GM23338 (cell line): ENCODE data around the gene NHLH2. TPM values are rescaled to one million over a fixed set of nuclear protein-coding genes. Genes with fewer than 3 reads are reported as not detected.

Source experiments
- ATAC-seq: fragments of 200-7000 bp; cut with Tn5 transposase; 3 replicates; pipeline ENCODE4 v1.9.1; 2020
- DNase-seq: peaks from one replicate; pipeline ENCODE4 v3.0.0-alpha.2; 2015; ENCODE audit warnings: low spot score
- H2AFZ ChIP-seq: fragments of 200-600 bp; sonication (generic); 2 replicates; pipeline ENCODE4 v1.8.0; 2016; ENCODE audit warnings: antibody characterized with exemption, mild to moderate bottlenecking, moderate library complexity
- H3F3A ChIP-seq: fragments of 200-600 bp; sonication (generic); replicated peaks from 2 replicates; pipeline ENCODE4 v1.8.0; 2017; ENCODE audit warnings: antibody characterized with exemption, mixed run types, low read depth
- H3K27ac ChIP-seq: fragments of 200-600 bp; sonication (generic); 2 replicates; pipeline ENCODE4 v1.6.1; 2016; ENCODE audit warnings: low read depth
- H3K27me3 ChIP-seq: fragments of 200-600 bp; sonication (generic); 2 replicates; pipeline ENCODE4 v1.8.0; 2016; ENCODE audit warnings: mild to moderate bottlenecking, mixed run types, moderate library complexity; ENCODE audit not compliant: insufficient read depth
- H3K36me3 ChIP-seq: fragments of 200-600 bp; sonication (generic); 2 replicates; pipeline ENCODE4 v1.8.0; 2016; ENCODE audit warnings: mild to moderate bottlenecking; ENCODE audit not compliant: insufficient read depth
- H3K4me1 ChIP-seq: fragments of 200-600 bp; sonication (generic); 2 replicates; pipeline ENCODE4 v1.8.0; 2016; ENCODE audit warnings: mild to moderate bottlenecking, moderate library complexity; ENCODE audit not compliant: insufficient read depth
- H3K4me2 ChIP-seq: fragments of 200-600 bp; sonication (generic); 2 replicates; pipeline ENCODE4 v1.7.1; 2017; ENCODE audit warnings: mixed run types
- H3K4me3 ChIP-seq: fragments of 200-600 bp; sonication (generic); 2 replicates; pipeline ENCODE4 v1.6.1; 2016; ENCODE audit warnings: mixed run types
- H3K79me2 ChIP-seq: fragments of 200-600 bp; sonication (generic); replicated peaks from 2 replicates; pipeline ENCODE4 v1.8.0; 2017; ENCODE audit warnings: mild to moderate bottlenecking; ENCODE audit not compliant: insufficient read depth
- H3K9me2 ChIP-seq: fragments of 200-600 bp; sonication (generic); 2 replicates; pipeline ENCODE4 v1.8.0; 2017; ENCODE audit not compliant: insufficient read depth
- H4K20me1 ChIP-seq: fragments of 200-600 bp; sonication (generic); replicated peaks from 2 replicates; pipeline ENCODE4 v1.8.0; 2017; ENCODE audit warnings: mild to moderate bottlenecking; ENCODE audit not compliant: insufficient read depth
- H3K27ac Mint-ChIP-seq: 2 replicates; pipeline ENCODE4 v1.8.0; 2020; ENCODE audit warnings: inconsistent platforms, mild to moderate bottlenecking, moderate library complexity, mixed read lengths
- H3K27me3 Mint-ChIP-seq: 3 replicates; pipeline ENCODE4 v1.8.0; 2022; ENCODE audit warnings: low read depth, mild to moderate bottlenecking, moderate library complexity, mixed read lengths, inconsistent platforms; ENCODE audit not compliant: insufficient read depth, poor library complexity
- H3K36me3 Mint-ChIP-seq: 3 replicates; pipeline ENCODE4 v1.8.0; 2021; ENCODE audit warnings: low read depth, mild to moderate bottlenecking, inconsistent platforms, moderate library complexity, mixed read lengths
- H3K4me1 Mint-ChIP-seq: 3 replicates; pipeline ENCODE4 v1.8.0; 2020; ENCODE audit warnings: mild to moderate bottlenecking, inconsistent platforms, mixed read lengths
- H3K4me3 Mint-ChIP-seq: 3 replicates; pipeline ENCODE4 v1.8.0; 2021; ENCODE audit warnings: moderate library complexity, mild to moderate bottlenecking, inconsistent platforms, mixed read lengths
- H3K9me3 Mint-ChIP-seq: 3 replicates; pipeline ENCODE4 v1.8.0; 2020; ENCODE audit warnings: moderate library complexity, mild to moderate bottlenecking, inconsistent platforms, mixed read lengths
- CREB1 ChIP-seq: fragments of 250-450 bp; sonication (Bioruptor Pico); IDR thresholded peaks from 2 replicates; pipeline ENCODE4 v1.5.0; 2020; ENCODE audit warnings: low read depth, mild to moderate bottlenecking, moderate library complexity
- EZH2 ChIP-seq: fragments of 200-600 bp; sonication (generic); IDR thresholded peaks from one replicate; pipeline ENCODE4 v1.8.0; 2017; ENCODE audit warnings: antibody characterized with exemption, mild to moderate bottlenecking, low read depth; ENCODE audit not compliant: unreplicated experiment
- EZH2phosphoT487 ChIP-seq: fragments of 200-600 bp; sonication (generic); IDR thresholded peaks from one replicate; pipeline ENCODE4 v1.8.1; 2018; ENCODE audit warnings: antibody characterized with exemption; ENCODE audit not compliant: unreplicated experiment
- JUNB ChIP-seq: IDR thresholded peaks from one replicate; pipeline ENCODE4 v1.6.1; 2016; ENCODE audit warnings: antibody characterized with exemption; ENCODE audit not compliant: unreplicated experiment
- NANOG ChIP-seq: IDR thresholded peaks from 2 replicates; pipeline ENCODE4 v1.6.1; 2016; ENCODE audit warnings: antibody characterized with exemption, borderline replicate concordance
- POLR2AphosphoS5 ChIP-seq: IDR thresholded peaks from 2 replicates; pipeline ENCODE4 v1.6.1; 2016; ENCODE audit warnings: antibody characterized with exemption, low read depth
- STAT1 ChIP-seq: IDR thresholded peaks from one replicate; pipeline ENCODE4 v1.6.1; 2016; ENCODE audit warnings: antibody characterized with exemption; ENCODE audit not compliant: unreplicated experiment
- ZNF114 ChIP-seq: fragments of 250-450 bp; sonication (Bioruptor Pico); IDR thresholded peaks from 2 replicates; pipeline ENCODE4 v1.5.0; 2020; ENCODE audit warnings: mild to moderate bottlenecking, moderate library complexity
- ZNF331 ChIP-seq: fragments of 250-450 bp; sonication (Bioruptor Pico); IDR thresholded peaks from 2 replicates; pipeline ENCODE4 v1.5.0; 2020; ENCODE audit warnings: low read depth, mild to moderate bottlenecking, moderate library complexity
- polyA plus RNA-seq: library from polyadenylated mRNA; unstranded; fragments of >200 nt; fragmentation: Nextera tagmentation; extraction: Ambion mirVana; gene quantifications from 2 replicates; pipeline ENCODE4 v1.2.1, GENCODE V29; 2016
- total RNA-seq: library from RNA; depleted of rRNA; stranded (reverse); fragments of >200 nt; shearing (Covaris generic); gene quantifications from 2 replicates; pipeline ENCODE4 v1.2.3, GENCODE V29; 2014
- TF ChIP-seq, protein P1 (sequence below): IDR thresholded peaks from 2 replicates; pipeline ENCODE4 v1.6.1; 2016; ENCODE audit warnings: antibody characterized with exemption
- TF ChIP-seq, protein P2 (sequence below): IDR thresholded peaks from one replicate; pipeline ENCODE4 v1.6.1; 2018; ENCODE audit warnings: antibody characterized with exemption; ENCODE audit not compliant: unreplicated experiment
- TF ChIP-seq, protein P3 (sequence below), 2 experiments: fragments of 200-600 bp in 1 of 2; sonication (generic) in 1 of 2; conservative IDR thresholded peaks; 2 replicates each; pipeline versions ENCODE4 v1.5.1 to v1.6.1; 2016 to 2017; ENCODE audit warnings: antibody characterized with exemption in 2 of 2, low read depth in 2 of 2, mild to moderate bottlenecking in 2 of 2, moderate library complexity in 1 of 2
- TF ChIP-seq, protein P4 (sequence below): fragments of 250-450 bp; sonication (Bioruptor Pico); IDR thresholded peaks from 2 replicates; pipeline ENCODE4 v1.5.0; 2020; ENCODE audit warnings: mild to moderate bottlenecking, moderate library complexity

NHLH2 gene
- total and polyA plus RNA-seq, 2 experiments from 2014 or later, result 1.7 to 1.9 TPM

DNA sequence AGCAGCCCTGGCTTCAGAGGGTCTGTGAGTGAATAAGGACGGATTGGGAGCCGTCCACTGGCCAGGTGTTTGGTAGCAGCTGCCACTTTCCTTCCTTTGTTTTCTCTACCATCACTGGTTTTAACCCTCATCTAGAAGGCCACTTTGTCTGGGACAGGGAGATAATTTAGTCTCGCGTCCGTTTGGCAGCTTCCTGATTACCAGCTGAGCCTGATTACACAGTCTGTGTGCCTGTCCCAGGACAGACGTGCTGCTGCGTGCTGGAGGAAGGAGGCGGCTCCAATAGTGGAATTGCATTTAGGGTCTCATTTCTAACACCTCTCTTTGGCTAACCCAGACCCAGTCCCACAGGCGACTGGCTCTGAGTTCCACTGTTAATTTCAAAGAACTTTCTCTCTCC lies 47.8 kb downstream of the NHLH2 start:
- no peak overlapping the region for H3K27ac ChIP-seq
- Mint-ChIP-seq H3K27me3 (peaks cover 6% of the 10 kb centered on the region), H3K9me3 (no peaks in the 10 kb centered on the region), H3K4me3 (no peak overlapping the region), H3K36me3 (no peaks in the 10 kb centered on the region), H3K27ac (no peak overlapping the region), H3K4me1 (peaks cover 39% of the 10 kb centered on the region)
- H3K4me1 ChIP-seq, result peaks cover 32% of the 10 kb centered on the region
- no peaks in the 10 kb centered on the region for H4K20me1 ChIP-seq
- no peak for ATAC-seq
- no peaks in the 10 kb centered on the region for H3K27me3 ChIP-seq
- TF ChIP-seq NANOG (no peak), EZH2phosphoT487 (no peak), ZNF114 (CRISPR knock-in tag) (no peak), EZH2 (no peak), CREB1 (CRISPR knock-in tag) (no peak), STAT1 (no peak), ZNF331 (CRISPR knock-in tag) (no peak), POLR2AphosphoS5 (no peak), JUNB (no peak)
- TF ChIP-seq, protein P1, sequence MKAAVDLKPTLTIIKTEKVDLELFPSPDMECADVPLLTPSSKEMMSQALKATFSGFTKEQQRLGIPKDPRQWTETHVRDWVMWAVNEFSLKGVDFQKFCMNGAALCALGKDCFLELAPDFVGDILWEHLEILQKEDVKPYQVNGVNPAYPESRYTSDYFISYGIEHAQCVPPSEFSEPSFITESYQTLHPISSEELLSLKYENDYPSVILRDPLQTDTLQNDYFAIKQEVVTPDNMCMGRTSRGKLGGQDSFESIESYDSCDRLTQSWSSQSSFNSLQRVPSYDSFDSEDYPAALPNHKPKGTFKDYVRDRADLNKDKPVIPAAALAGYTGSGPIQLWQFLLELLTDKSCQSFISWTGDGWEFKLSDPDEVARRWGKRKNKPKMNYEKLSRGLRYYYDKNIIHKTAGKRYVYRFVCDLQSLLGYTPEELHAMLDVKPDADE, result no peak
- TF ChIP-seq, protein P2, sequence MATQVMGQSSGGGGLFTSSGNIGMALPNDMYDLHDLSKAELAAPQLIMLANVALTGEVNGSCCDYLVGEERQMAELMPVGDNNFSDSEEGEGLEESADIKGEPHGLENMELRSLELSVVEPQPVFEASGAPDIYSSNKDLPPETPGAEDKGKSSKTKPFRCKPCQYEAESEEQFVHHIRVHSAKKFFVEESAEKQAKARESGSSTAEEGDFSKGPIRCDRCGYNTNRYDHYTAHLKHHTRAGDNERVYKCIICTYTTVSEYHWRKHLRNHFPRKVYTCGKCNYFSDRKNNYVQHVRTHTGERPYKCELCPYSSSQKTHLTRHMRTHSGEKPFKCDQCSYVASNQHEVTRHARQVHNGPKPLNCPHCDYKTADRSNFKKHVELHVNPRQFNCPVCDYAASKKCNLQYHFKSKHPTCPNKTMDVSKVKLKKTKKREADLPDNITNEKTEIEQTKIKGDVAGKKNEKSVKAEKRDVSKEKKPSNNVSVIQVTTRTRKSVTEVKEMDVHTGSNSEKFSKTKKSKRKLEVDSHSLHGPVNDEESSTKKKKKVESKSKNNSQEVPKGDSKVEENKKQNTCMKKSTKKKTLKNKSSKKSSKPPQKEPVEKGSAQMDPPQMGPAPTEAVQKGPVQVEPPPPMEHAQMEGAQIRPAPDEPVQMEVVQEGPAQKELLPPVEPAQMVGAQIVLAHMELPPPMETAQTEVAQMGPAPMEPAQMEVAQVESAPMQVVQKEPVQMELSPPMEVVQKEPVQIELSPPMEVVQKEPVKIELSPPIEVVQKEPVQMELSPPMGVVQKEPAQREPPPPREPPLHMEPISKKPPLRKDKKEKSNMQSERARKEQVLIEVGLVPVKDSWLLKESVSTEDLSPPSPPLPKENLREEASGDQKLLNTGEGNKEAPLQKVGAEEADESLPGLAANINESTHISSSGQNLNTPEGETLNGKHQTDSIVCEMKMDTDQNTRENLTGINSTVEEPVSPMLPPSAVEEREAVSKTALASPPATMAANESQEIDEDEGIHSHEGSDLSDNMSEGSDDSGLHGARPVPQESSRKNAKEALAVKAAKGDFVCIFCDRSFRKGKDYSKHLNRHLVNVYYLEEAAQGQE, result no peak
- TF ChIP-seq, protein P3, sequence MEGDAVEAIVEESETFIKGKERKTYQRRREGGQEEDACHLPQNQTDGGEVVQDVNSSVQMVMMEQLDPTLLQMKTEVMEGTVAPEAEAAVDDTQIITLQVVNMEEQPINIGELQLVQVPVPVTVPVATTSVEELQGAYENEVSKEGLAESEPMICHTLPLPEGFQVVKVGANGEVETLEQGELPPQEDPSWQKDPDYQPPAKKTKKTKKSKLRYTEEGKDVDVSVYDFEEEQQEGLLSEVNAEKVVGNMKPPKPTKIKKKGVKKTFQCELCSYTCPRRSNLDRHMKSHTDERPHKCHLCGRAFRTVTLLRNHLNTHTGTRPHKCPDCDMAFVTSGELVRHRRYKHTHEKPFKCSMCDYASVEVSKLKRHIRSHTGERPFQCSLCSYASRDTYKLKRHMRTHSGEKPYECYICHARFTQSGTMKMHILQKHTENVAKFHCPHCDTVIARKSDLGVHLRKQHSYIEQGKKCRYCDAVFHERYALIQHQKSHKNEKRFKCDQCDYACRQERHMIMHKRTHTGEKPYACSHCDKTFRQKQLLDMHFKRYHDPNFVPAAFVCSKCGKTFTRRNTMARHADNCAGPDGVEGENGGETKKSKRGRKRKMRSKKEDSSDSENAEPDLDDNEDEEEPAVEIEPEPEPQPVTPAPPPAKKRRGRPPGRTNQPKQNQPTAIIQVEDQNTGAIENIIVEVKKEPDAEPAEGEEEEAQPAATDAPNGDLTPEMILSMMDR (conservative IDR thresholded peaks at IDR 0.05; ENCODE audit: low read depth in 2 of 2), result no peak
- TF ChIP-seq, protein P4, sequence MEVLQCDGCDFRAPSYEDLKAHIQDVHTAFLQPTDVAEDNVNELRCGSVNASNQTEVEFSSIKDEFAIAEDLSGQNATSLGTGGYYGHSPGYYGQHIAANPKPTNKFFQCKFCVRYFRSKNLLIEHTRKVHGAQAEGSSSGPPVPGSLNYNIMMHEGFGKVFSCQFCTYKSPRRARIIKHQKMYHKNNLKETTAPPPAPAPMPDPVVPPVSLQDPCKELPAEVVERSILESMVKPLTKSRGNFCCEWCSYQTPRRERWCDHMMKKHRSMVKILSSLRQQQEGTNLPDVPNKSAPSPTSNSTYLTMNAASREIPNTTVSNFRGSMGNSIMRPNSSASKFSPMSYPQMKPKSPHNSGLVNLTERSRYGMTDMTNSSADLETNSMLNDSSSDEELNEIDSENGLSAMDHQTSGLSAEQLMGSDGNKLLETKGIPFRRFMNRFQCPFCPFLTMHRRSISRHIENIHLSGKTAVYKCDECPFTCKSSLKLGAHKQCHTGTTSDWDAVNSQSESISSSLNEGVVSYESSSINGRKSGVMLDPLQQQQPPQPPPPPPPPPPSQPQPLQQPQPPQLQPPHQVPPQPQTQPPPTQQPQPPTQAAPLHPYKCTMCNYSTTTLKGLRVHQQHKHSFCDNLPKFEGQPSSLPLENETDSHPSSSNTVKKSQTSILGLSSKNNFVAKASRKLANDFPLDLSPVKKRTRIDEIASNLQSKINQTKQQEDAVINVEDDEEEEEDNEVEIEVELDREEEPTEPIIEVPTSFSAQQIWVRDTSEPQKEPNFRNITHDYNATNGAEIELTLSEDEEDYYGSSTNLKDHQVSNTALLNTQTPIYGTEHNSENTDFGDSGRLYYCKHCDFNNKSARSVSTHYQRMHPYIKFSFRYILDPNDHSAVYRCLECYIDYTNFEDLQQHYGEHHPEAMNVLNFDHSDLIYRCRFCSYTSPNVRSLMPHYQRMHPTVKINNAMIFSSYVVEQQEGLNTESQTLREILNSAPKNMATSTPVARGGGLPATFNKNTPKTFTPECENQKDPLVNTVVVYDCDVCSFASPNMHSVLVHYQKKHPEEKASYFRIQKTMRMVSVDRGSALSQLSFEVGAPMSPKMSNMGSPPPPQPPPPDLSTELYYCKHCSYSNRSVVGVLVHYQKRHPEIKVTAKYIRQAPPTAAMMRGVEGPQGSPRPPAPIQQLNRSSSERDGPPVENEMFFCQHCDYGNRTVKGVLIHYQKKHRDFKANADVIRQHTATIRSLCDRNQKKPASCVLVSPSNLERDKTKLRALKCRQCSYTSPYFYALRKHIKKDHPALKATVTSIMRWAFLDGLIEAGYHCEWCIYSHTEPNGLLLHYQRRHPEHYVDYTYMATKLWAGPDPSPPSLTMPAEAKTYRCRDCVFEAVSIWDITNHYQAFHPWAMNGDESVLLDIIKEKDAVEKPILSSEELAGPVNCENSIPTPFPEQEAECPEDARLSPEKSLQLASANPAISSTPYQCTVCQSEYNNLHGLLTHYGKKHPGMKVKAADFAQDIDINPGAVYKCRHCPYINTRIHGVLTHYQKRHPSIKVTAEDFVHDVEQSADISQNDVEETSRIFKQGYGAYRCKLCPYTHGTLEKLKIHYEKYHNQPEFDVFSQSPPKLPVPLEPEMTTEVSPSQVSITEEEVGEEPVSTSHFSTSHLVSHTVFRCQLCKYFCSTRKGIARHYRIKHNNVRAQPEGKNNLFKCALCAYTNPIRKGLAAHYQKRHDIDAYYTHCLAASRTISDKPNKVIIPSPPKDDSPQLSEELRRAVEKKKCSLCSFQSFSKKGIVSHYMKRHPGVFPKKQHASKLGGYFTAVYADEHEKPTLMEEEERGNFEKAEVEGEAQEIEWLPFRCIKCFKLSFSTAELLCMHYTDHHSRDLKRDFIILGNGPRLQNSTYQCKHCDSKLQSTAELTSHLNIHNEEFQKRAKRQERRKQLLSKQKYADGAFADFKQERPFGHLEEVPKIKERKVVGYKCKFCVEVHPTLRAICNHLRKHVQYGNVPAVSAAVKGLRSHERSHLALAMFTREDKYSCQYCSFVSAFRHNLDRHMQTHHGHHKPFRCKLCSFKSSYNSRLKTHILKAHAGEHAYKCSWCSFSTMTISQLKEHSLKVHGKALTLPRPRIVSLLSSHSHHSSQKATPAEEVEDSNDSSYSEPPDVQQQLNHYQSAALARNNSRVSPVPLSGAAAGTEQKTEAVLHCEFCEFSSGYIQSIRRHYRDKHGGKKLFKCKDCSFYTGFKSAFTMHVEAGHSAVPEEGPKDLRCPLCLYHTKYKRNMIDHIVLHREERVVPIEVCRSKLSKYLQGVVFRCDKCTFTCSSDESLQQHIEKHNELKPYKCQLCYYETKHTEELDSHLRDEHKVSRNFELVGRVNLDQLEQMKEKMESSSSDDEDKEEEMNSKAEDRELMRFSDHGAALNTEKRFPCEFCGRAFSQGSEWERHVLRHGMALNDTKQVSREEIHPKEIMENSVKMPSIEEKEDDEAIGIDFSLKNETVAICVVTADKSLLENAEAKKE (CRISPR knock-in tag), result no peak
- DNase-seq, result no peak
- no peak overlapping the region for H3K4me2 ChIP-seq
- peaks cover 3% of the 10 kb centered on the region; the same call in 1 of the 2 replicates for H3K9me2 ChIP-seq
- H3K4me3 ChIP-seq, result no peak overlapping the region
- no peaks in the 10 kb centered on the region for H3K79me2 ChIP-seq
- no peaks in the 10 kb centered on the region for H3F3A ChIP-seq
- H2AFZ ChIP-seq, result 0 out of 2 replicates have a peak overlapping the region, but pooled peaks have one; percentile 34
- 0 out of 2 replicates have a peak, but pooled peaks cover under 1% of the 10 kb centered on the region for H3K36me3 ChIP-seq
